ENCODE measurements around the gene CD2AP.

- no peak for TF ChIP-seq EZH2 (optimal IDR thresholded peaks at IDR 0.05; ENCODE audit: low read depth, low read length)
- TF ChIP-seq CTCF (IDR thresholded peaks at IDR 0.05; ENCODE audit: low read length): no peak
These were observed 67.6 kb downstream of the CD2AP start for GRCh38 chr6:47545223-47545622.
